ENCODE data around the gene QRICH2.
"Not testable (repeated sequence)": the region's sequence is repeated elsewhere in the genome, so short reads cannot be mapped to it uniquely, and the experiment has no call there.

Gene QRICH2

GRCh38 chr17:76307966-76308338, at the start of gene QRICH2:
Gene QRICH2 (minus strand): TSS chr17:76308276. CDS start chr17:76307998, 278 bp downstream.
- no peak for DNase-seq

GRCh38 chr17:76357597-76358158, 49.6 kb upstream of the QRICH2 start:
- DNase-seq, result no peak

GRCh38 chr17:76356803-76357456, 48.9 kb upstream of the QRICH2 start:
- DNase-seq, result no peak

- DNase-seq, result no peak
These were observed 46.8 kb upstream of the QRICH2 start for GRCh38 chr17:76354747-76355310.

- DNase-seq, result no peak
These were observed 46.2 kb upstream of the QRICH2 start for GRCh38 chr17:76354317-76354729.

GRCh38 chr17:76353599-76354316, 45.7 kb upstream of the QRICH2 start, which contains the start of gene PRPSAP1:
Gene PRPSAP1 (minus strand): TSS chr17:76353916. CDS start chr17:76353703, 213 bp downstream.
- DNase-seq, result no peak

GRCh38 chr17:76353004-76353598, 45.0 kb upstream of the QRICH2 start:
- no peak for DNase-seq

GRCh38 chr17:76351526-76352071, 43.5 kb upstream of the QRICH2 start:
- no peak for DNase-seq

GRCh38 chr17:76350463-76350862, 42.4 kb upstream of the QRICH2 start:
- no peak for DNase-seq

- not testable (repeated sequence) for DNase-seq
These were observed 38.9 kb upstream of the QRICH2 start for GRCh38 chr17:76346936-76347335.

GRCh38 chr17:76345377-76345974, 37.4 kb upstream of the QRICH2 start:
- no peak for DNase-seq

GRCh38 chr17:76343106-76343505, 35.0 kb upstream of the QRICH2 start:
- no peak for DNase-seq

GRCh38 chr17:76341301-76341700, 33.2 kb upstream of the QRICH2 start:
- DNase-seq, result no peak

- DNase-seq, result no peak
These were observed 29.3 kb upstream of the QRICH2 start for GRCh38 chr17:76337413-76337777.

GRCh38 chr17:76336756-76337412, 28.8 kb upstream of the QRICH2 start:
- no peak for DNase-seq

GRCh38 chr17:76335716-76336381, 27.8 kb upstream of the QRICH2 start:
- no peak for DNase-seq

GRCh38 chr17:76333673-76334505, 25.8 kb upstream of the QRICH2 start:
- DNase-seq, result no peak

- DNase-seq, result no peak
These were observed 23.0 kb upstream of the QRICH2 start for GRCh38 chr17:76331083-76331482.

GRCh38 chr17:76329664-76330063, 21.6 kb upstream of the QRICH2 start:
- DNase-seq, result no peak

GRCh38 chr17:76327696-76328095, 19.6 kb upstream of the QRICH2 start:
- no peak for DNase-seq

- no peak for DNase-seq
These were observed 18.2 kb upstream of the QRICH2 start for GRCh38 chr17:76326306-76326705.

Measured in cortex of kidney (tissue), 1 donor.